SK-N-SH treated with all-trans-retinoic acid at 6 μM for 48 hours (cell line): ENCODE results near the gene PIPOX.

Experiments used
- RARB ChIP-seq: fragments of 250-450 bp; sonication (Bioruptor Pico); IDR thresholded peaks from 2 replicates; pipeline ENCODE4 v1.8.0; 2021; ENCODE audit warnings: mild to moderate bottlenecking, moderate library complexity
- SNAI2 ChIP-seq: fragments of 250-450 bp; sonication (Bioruptor Pico); IDR thresholded peaks from 2 replicates; pipeline ENCODE4 v1.5.0; 2020; ENCODE audit warnings: mild to moderate bottlenecking, moderate library complexity
- TOX ChIP-seq: fragments of 250-450 bp; sonication (Bioruptor Pico); IDR thresholded peaks from 2 replicates; pipeline ENCODE4 v1.8.0; 2021; ENCODE audit warnings: mild to moderate bottlenecking, moderate library complexity, borderline replicate concordance
- ZC3H10 ChIP-seq: fragments of 250-450 bp; sonication (Bioruptor Pico); IDR thresholded peaks from 2 replicates; pipeline ENCODE4 v1.5.1; 2021; ENCODE audit warnings: mild to moderate bottlenecking, moderate library complexity
- ZFP3 ChIP-seq: fragments of 250-450 bp; sonication (Bioruptor Pico); IDR thresholded peaks from 2 replicates; pipeline ENCODE4 v1.5.0; 2020; ENCODE audit warnings: mild to moderate bottlenecking, moderate library complexity
- ZFP30 ChIP-seq: fragments of 450-650 bp; formaldehyde crosslinking; IDR thresholded peaks from 2 replicates; pipeline ENCODE4 v1.5.0; 2022; ENCODE audit warnings: mild to moderate bottlenecking, moderate library complexity
- ZNF565 ChIP-seq: fragments of 450-650 bp; formaldehyde crosslinking; conservative IDR thresholded peaks from 2 replicates; pipeline ENCODE4 v1.5.0; 2020; ENCODE audit warnings: low read depth, mild to moderate bottlenecking, moderate library complexity
- ZNF8 ChIP-seq: fragments of 450-650 bp; formaldehyde crosslinking; IDR thresholded peaks from 2 replicates; pipeline ENCODE4 v1.5.0; 2020; ENCODE audit warnings: mild to moderate bottlenecking, moderate library complexity
- TF ChIP-seq, protein P1 (sequence below): fragments of 250-450 bp; sonication (Bioruptor Pico); IDR thresholded peaks from 2 replicates; pipeline ENCODE4 v1.8.0; 2021; ENCODE audit warnings: low read depth, mild to moderate bottlenecking, moderate library complexity, borderline replicate concordance

DNA sequence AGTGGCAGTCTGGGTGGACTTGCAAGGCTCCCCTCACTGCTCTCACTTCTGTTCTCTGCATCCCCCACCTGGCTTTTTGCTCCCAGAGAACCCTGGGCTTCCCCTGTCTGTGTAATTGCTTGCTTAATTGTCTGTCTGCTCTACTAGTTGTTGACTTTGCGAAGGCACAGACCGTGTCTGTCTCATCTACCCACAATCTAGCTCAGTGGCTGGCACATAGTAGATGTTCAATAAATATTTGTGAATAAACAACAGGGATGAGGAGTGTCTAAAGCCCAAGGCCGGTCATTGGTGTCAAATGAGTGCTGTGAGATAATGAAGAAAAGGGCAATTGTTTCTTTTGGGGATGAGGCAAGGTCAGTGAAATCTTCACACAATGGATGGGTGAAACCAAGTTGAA, 34.4 kb upstream of the PIPOX start:
- TF ChIP-seq RARB (CRISPR knock-in tag): no peak
- no peak for TF ChIP-seq ZFP30 (CRISPR knock-in tag)
- TF ChIP-seq SNAI2: no peak
- TF ChIP-seq ZNF8: no peak
- TF ChIP-seq ZC3H10 (CRISPR knock-in tag): no peak
- no peak for TF ChIP-seq ZNF565 (CRISPR knock-in tag)
- no peak for TF ChIP-seq TOX (CRISPR knock-in tag)
- TF ChIP-seq, protein P1, sequence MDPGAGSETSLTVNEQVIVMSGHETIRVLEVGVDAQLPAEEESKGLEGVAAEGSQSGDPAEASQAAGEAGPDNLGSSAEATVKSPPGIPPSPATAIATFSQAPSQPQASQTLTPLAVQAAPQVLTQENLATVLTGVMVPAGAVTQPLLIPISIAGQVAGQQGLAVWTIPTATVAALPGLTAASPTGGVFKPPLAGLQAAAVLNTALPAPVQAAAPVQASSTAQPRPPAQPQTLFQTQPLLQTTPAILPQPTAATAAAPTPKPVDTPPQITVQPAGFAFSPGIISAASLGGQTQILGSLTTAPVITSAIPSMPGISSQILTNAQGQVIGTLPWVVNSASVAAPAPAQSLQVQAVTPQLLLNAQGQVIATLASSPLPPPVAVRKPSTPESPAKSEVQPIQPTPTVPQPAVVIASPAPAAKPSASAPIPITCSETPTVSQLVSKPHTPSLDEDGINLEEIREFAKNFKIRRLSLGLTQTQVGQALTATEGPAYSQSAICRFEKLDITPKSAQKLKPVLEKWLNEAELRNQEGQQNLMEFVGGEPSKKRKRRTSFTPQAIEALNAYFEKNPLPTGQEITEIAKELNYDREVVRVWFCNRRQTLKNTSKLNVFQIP (CRISPR knock-in tag): no peak
- TF ChIP-seq ZFP3 (CRISPR knock-in tag): no peak
